ENCODE data around the gene ITGB4. TPM values are rescaled to one million over a fixed set of nuclear protein-coding genes. Genes with fewer than 3 reads are reported as not detected.

Gene ITGB4
- total and polyA plus RNA-seq, 9 of the 15 experiments (the other 6 are each of a cell fraction or from before 2014, with no cell fraction given), result 0.05 to 2.8 (median 0.76) TPM; not detected in 3

GRCh38 chr17:75753514-75754377 lies 32.5 kb downstream of the ITGB4 start (continued):
- TF ChIP-seq CUX1 (CRISPR knock-in tag; IDR thresholded peaks at IDR 0.05) (no peak), ZNF282 (CRISPR knock-in tag; IDR thresholded peaks at IDR 0.05) (0 out of 2 replicates have a peak, but pooled peaks have one; percentile 58), RBBP5 (IDR thresholded peaks at IDR 0.05; ENCODE audit: borderline replicate concordance, insufficient read depth, low read length, poor library complexity, severe bottlenecking) (peak; percentile 25), NR4A1 (CRISPR knock-in tag; IDR thresholded peaks at IDR 0.05) (no peak), NR4A1 (tag; IDR thresholded peaks at IDR 0.05) (peak; percentile 77), U2AF1 (optimal IDR thresholded peaks at IDR 0.05; ENCODE audit: low read depth, low read length) (peak; percentile 92), SP1 (CRISPR knock-in tag; IDR thresholded peaks at IDR 0.05) (peak; percentile 52; the same call in 1 of the 2 replicates), ZNF140 (CRISPR knock-in tag; IDR thresholded peaks at IDR 0.05) (no peak), ZC3H11A (IDR thresholded peaks at IDR 0.05; ENCODE audit: low read depth, low read length) (no peak), SAFB (IDR thresholded peaks at IDR 0.05; ENCODE audit: borderline replicate concordance, low read depth, low read length) (peak; percentile 65; the same call in 1 of the 2 replicates), FOXA1 (IDR thresholded peaks at IDR 0.05; ENCODE audit: borderline replicate concordance) (no peak), ZNF561 (CRISPR knock-in tag; conservative IDR thresholded peaks at IDR 0.05) (0 out of 2 replicates have a peak, but pooled peaks have one; percentile 56), SMAD2 (IDR thresholded peaks at IDR 0.05; ENCODE audit: low read depth, low read length) (no peak), ZNF695 (CRISPR knock-in tag; IDR thresholded peaks at IDR 0.05) (0 out of 2 replicates have a peak, but pooled peaks have one; percentile 4), CCNT2 (IDR thresholded peaks at IDR 0.05; ENCODE audit: borderline replicate concordance, extremely low read depth, insufficient read length, low read depth, low read length) (peak; percentile 76), ARNT (IDR thresholded peaks at IDR 0.05) (no peak), HNRNPL (IDR thresholded peaks at IDR 0.05; ENCODE audit: low read depth, low read length) (peak; percentile 80; the same call in 1 of the 2 replicates)
- TF ChIP-seq, protein P1, sequence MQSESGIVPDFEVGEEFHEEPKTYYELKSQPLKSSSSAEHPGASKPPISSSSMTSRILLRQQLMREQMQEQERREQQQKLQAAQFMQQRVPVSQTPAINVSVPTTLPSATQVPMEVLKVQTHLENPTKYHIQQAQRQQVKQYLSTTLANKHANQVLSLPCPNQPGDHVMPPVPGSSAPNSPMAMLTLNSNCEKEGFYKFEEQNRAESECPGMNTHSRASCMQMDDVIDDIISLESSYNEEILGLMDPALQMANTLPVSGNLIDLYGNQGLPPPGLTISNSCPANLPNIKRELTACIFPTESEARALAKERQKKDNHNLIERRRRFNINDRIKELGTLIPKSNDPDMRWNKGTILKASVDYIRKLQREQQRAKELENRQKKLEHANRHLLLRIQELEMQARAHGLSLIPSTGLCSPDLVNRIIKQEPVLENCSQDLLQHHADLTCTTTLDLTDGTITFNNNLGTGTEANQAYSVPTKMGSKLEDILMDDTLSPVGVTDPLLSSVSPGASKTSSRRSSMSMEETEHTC (IDR thresholded peaks at IDR 0.05), result peak; percentile 82; the same call in 1 of the 2 replicates
- TF ChIP-seq, protein P2, sequence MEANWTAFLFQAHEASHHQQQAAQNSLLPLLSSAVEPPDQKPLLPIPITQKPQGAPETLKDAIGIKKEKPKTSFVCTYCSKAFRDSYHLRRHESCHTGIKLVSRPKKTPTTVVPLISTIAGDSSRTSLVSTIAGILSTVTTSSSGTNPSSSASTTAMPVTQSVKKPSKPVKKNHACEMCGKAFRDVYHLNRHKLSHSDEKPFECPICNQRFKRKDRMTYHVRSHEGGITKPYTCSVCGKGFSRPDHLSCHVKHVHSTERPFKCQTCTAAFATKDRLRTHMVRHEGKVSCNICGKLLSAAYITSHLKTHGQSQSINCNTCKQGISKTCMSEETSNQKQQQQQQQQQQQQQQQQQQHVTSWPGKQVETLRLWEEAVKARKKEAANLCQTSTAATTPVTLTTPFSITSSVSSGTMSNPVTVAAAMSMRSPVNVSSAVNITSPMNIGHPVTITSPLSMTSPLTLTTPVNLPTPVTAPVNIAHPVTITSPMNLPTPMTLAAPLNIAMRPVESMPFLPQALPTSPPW (CRISPR knock-in tag; IDR thresholded peaks at IDR 0.05), result peak; percentile 74

Data from K562 (cell line).